Gastroesophageal sphincter (tissue), 3 donors: Measurements from ENCODE around the gene SMAD3.
A peak's percentile ranks its signal among the peaks of the same experiment; 100 is the strongest.

Source experiments
- CTCF ChIP-seq, 4 experiments: fragments of 200-600 bp in 2 of 4; fragments of 450-650 bp in 2 of 4; sonication (generic) in 1 of 4; IDR thresholded peaks; one replicate each; pipeline ENCODE4 v1.5.1; 2017 to 2019; ENCODE audit warnings: antibody characterized with exemption in 4 of 4, mild to moderate bottlenecking in 2 of 4, moderate library complexity in 2 of 4
- EP300 ChIP-seq: sonication (generic); formaldehyde crosslinking; IDR thresholded peaks from one replicate; pipeline ENCODE4 v1.6.1; 2017; ENCODE audit warnings: antibody characterized with exemption, mild to moderate bottlenecking
- POLR2AphosphoS5 ChIP-seq: sonication (generic); formaldehyde crosslinking; IDR thresholded peaks from one replicate; pipeline ENCODE4 v1.6.1; 2017; ENCODE audit warnings: antibody characterized with exemption

- TF ChIP-seq CTCF (IDR thresholded peaks at IDR 0.05): peak in 3 of 4 experiments; percentile 23 to 28 (median 23)
- no peak for TF ChIP-seq EP300
- peak; percentile 79 for TF ChIP-seq POLR2AphosphoS5
Measured at GRCh38 chr15:67065531-67066005, at the start of gene SMAD3.
